GM18870 (cell line): ENCODE results near the gene FBXL20.
"Not testable (repeated sequence)": the region's sequence is repeated elsewhere in the genome, so short reads cannot be mapped to it uniquely, and the experiment has no call there.

ENCODE experiments used
- ATAC-seq: cut with Tn5 transposase; IDR thresholded peaks from one replicate; pipeline ENCODE4 v1.9.1; 2021; ENCODE audit warnings: moderate library complexity; ENCODE audit not compliant: unreplicated experiment

FBXL20 gene

GRCh38 chr17:39334008-39334744 is 67.2 kb downstream of the FBXL20 start:
- not testable (repeated sequence) for ATAC-seq

- no peak for ATAC-seq
Observed at GRCh38 chr17:39332092-39332491, 69.3 kb downstream of the FBXL20 start.

GRCh38 chr17:39328815-39329214 is 72.6 kb downstream of the FBXL20 start:
- no peak for ATAC-seq

GRCh38 chr17:39327109-39327508 is 74.3 kb downstream of the FBXL20 start:
- no peak for ATAC-seq

DNA sequence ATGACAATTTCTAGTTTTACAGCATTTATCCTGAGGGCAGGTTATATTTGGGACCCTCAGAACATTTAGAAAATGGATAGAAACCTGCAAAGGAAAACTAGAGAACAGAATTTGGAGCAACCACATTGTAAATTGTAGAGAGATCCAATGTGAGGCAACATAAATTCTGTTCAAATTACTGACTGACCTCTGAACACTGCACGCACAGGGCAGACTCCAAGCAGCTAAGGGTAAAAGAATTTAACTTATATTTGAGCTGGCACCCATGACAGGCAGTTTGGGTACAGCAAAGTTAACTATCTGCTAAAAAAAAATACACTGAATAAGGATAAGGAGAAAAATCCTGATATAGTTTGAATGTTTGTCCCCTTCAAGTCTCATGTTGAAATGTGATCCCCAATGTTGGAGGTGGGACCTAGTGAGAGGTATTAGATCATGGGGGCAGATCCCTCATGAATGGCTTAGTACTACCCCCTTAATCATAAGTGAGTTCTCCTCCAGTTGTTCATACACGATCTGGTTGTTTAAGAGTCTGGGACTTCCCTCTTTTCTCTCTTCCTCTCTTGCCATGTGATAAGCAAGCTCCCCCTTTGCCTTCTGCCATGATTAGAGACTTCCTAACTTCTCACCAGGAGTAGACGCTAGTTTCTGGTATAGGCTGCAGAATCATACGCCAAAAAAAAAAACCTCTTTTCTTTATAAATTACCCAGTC is 75.7 kb downstream of the FBXL20 start:
- no peak for ATAC-seq

DNA sequence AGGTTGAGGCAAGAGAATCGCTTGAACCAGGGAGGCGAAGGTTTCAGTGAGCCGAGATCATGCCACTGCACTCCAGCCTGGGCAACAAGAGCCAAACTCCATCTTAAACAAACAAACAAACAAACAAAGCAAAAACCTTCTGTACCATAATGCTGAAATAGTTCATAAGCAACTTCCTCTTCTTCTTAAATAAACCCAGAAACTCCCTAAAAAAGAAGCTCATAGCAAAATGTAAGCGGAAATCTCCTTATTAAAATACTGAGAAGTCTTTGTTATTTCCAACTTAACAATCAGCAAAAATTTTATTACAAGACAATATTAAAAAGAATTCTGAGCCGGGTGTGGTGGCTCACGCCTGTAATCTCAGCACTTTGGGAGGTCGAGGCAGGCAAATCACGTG is 82.8 kb downstream of the FBXL20 start:
- ATAC-seq = no peak

DNA sequence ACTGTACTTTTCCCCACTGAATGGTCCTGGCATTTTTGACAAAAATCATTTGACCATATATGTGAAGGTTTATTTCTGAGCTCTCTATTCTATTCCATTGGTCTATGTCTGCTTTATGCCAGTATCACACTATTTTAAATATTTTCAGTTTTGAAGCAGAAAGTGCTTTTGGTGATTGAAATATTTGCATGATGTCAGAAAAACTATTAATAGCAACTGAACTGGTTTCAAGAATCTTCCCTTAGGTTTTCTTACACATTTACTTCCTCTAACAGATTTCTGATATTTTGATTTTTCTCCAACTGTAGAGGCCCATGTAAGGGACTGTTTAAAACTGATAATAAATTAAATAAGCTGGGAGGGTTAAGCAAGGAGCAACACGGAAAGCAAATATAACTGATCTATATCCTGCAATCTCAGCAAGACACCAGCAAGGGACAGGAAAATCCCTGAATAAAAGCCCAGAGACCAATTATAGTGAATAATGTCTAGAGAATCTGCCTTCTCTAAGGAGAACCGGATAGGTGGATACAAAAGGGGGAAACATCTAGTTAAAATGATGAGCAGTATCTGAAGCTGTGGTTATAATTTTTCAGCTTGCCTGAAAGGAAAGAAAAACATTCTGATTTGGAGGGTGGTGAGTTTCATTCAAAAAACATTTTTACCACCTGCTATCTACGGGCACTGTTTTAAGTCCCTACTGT is 94.8 kb downstream of the FBXL20 start:
- ATAC-seq = no peak

- no peak for ATAC-seq
Observed at GRCh38 chr17:39305978-39306377, 95.4 kb downstream of the FBXL20 start.

DNA sequence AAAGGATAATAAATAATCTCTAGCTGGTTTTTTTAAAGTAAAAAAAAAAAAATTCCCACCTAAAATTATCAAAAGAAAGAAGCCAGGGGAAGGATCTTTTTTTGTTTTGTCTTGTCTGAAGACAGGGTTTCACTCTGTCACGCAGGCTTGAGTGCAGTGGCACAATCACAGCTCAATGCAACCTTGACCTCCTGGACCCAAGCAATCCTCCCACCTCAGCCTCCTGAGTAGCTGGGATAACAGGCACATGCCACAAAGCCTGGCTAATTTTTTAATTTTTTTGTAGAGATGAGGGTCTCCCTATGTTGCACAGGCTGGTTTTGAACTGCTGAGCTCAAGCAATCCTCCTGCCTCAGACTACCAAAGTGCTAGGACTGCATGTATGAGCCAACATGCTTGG is 97.2 kb downstream of the FBXL20 start:
- ATAC-seq = no peak

DNA sequence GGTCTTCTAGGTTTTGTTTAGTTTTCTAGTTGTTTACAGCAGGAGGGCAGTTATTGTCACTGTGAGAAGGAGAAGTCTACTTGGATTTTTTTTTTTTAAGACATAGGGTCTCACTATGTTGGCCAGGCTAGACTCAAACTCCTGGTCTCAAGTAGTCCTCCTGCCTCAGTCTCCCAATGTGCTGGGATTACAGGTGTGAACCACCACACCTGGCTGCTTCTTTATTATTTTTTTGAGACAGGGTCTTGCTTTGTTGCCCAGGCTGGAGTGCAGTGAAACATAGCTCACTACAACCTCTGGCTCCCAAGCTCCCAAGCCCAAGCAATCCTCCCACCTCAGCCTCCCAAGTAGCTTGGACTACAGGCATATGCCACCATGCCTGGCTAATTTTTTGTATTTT is 107.4 kb downstream of the FBXL20 start:
- ATAC-seq = no peak

DNA sequence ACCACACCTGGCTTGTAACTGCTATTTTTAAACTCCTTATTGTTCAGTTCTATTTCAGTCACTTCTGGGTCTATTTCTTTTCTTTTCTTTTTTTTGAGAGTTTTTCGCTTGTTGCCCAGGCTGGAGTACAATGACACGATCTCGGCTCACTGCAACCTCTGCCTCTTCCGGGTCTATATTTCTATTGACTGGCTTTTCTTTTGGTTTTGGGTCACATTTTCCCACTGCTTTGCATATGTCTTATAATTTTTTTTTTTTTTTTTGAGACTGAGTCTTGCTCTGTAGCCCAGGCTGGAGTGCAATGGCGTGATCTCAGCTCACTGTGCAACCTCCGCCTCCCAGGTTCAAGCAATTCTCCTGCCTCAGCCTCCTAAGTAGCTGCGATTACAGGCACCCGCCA is 108.9 kb downstream of the FBXL20 start:
- not testable (repeated sequence) for ATAC-seq

DNA sequence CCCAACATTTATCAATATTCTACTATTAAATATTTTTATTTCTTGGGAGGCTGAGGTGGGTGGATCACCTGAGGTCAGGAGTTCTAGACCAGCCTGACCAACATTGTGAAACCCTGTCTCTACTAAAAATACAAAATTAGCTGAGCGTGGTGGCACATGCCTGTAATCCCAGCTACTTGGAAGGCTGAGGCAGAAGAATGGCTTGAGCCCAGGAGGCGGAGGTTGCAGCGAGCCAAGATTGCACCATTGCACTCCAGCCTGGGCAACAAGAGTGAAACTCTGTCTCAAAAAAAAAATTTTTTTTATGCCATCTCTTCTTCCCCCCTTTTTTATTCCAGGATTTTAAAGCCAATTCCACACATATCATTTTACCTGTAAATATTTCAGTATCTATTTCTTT is 114.9 kb downstream of the FBXL20 start:
- ATAC-seq = not testable (repeated sequence)

- ATAC-seq = no peak
Observed at GRCh38 chr17:39284685-39285084, 116.7 kb downstream of the FBXL20 start.

DNA sequence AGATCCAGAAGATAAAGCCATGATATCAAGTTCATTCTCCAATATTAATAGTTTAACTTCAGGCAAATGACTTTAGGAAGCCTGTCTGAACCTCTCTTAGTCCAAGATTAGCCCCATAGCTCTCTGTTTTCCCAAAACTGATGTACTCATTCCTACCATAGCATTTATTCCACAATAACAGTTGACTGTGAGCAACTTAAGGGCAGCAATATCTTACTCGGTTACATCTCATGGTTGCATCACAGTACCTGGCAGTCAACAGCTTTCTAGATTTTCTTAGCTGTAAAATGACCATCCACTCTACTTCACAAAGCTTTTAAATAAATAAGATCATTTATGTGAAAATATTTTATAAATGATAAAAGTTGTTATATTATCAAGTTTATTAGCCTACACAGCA is 117.5 kb downstream of the FBXL20 start:
- no peak for ATAC-seq

DNA sequence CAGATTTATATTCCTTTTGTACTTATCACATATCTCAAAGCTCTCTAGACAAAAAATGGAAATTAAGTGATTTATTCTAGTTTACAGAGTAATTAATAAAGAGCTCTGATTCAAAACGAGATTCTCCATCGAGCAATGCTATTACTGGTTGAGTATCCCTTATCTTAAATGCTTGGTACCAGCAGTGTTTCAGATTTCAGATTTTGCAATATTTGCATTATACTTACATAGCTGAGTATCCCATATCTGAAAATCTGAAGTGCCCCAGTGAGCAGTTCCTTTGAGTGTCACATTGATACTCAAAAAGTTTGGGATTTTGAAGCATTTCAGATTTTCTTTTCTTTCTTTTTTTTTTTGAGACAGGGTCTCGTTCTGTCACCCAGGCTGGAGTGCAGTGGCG is 118.3 kb downstream of the FBXL20 start:
- no peak for ATAC-seq

DNA sequence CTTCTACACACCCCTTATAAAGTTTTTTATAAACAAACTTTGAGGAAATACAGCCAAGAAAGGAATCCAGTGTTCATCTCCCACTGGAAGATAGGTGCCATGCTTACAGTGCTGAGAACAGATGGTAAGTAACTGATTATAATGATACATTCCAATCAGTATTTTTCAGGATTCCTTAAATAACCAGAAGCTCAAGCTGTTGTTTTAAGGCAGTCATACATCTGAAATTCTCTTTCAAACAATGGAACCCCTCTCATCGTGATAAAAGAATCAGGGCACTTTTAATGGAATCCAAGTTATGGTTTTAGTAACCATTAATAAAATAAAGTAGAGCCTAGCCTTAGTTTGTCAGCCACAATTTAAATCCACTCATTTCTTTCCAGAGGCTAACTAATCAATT is 119.6 kb downstream of the FBXL20 start:
- no peak for ATAC-seq

DNA sequence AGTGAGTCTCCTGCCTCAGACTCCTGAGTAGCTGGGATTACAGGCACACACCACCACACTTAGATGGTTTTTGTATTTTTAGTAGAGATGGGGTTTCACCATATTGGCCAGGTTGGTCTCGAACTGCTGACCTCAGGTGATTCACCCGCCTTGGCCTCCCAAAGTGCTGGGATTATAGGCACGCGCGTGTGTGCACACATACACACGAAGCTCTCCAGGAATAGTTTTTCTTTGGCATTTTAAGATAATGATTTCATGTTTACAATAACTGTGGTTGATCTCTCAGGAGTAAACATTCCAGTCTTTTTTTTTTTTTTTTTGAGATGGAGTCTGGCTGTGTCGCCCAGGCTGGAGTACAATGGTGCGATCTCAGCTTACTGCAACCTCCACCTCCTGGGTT is 123.2 kb downstream of the FBXL20 start:
- not testable (repeated sequence) for ATAC-seq

- ATAC-seq = no peak
Observed at GRCh38 chr17:39277110-39277509, 124.3 kb downstream of the FBXL20 start.

GRCh38 chr17:39276113-39276512 is 125.3 kb downstream of the FBXL20 start:
- no peak for ATAC-seq

DNA sequence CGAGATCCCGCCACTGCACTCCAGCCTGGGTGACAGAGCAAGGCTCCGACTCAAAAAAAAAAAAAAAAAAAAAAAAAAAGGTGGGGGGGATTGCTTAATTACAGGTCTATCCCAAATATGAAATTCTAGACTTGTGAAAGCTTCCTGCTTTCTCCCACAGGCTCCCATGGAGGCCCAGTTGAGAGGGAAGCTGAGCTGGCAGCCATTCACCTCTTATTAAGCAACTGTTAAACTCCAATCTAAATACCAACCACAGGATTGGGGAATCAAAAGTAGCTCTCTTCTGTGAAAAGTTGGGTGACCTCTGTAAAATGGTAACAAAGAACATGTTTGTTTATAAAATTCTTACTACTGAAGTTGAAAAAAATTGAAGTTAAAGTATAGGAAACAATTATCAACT is 129.9 kb downstream of the FBXL20 start:
- no peak for ATAC-seq

- no peak for ATAC-seq
Observed at GRCh38 chr17:39270923-39271322, 130.5 kb downstream of the FBXL20 start.

DNA sequence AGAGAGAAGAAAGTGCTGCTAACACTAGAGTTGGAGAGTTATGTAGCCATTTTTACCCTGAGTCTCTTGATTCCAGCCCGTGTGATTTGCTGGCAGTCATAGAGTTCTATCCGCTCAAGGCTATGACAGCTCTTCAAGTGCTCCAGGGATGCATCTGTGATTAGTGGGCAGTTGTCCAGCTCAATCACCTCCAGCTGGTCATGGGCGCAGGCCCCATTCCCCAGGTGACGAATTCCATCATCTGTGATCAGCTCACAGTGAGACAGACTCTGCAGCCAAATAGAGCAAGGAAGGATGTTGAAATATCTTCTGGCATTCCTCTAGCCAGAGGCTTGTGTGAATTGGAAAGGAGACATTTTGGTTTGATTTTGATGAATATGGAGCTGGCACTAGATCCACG is 137.3 kb downstream of the FBXL20 start:
- no peak for ATAC-seq
